GM18951 (cell line): Measurements from ENCODE around the gene CCER1.

Experiments used
- POLR2A ChIP-seq: IDR thresholded peaks from 4 replicates; pipeline ENCODE4 v1.6.1; 2011; ENCODE audit warnings: mild to moderate bottlenecking; ENCODE audit not compliant: insufficient read length, insufficient read depth; ENCODE audit errors: extremely low read depth
- in situ Hi-C: fragments of 300-500 bp; cut with MboI; formaldehyde crosslinking; loops from one replicate; pipeline ENCODE4 v1.12.0; 2022; ENCODE audit warnings: low sequenced_read_pairs, mixed read lengths, inconsistent platforms; ENCODE audit not compliant: unreplicated experiment

Gene CCER1

GRCh38 chr12:90961154-90961553 is 6.2 kb upstream of the CCER1 start:
- TF ChIP-seq POLR2A = no peak
- in situ Hi-C loops = no loop called here

- TF ChIP-seq POLR2A = no peak
- in situ Hi-C loops = no loop called here
Measured at GRCh38 chr12:90959538-90960139, 4.7 kb upstream of the CCER1 start.

GRCh38 chr12:90959032-90959431 is 4.1 kb upstream of the CCER1 start:
- in situ Hi-C loops = no loop called here
- no peak for TF ChIP-seq POLR2A

GRCh38 chr12:90958347-90958746 is 3.4 kb upstream of the CCER1 start:
- TF ChIP-seq POLR2A = no peak
- in situ Hi-C loops = no loop called here

GRCh38 chr12:90954428-90954827 is 548 bp downstream of the CCER1 start:
- in situ Hi-C loops = no loop called here
- TF ChIP-seq POLR2A = no peak

- in situ Hi-C loops = no loop called here
- TF ChIP-seq POLR2A = no peak
Measured at GRCh38 chr12:90953956-90954421, 987 bp downstream of the CCER1 start.

GRCh38 chr12:90951432-90952105 is 3.4 kb downstream of the CCER1 start:
- no peak for TF ChIP-seq POLR2A
- in situ Hi-C loops = no loop called here

- no peak for TF ChIP-seq POLR2A
- in situ Hi-C loops = no loop called here
Measured at GRCh38 chr12:90947869-90948268, 7.1 kb downstream of the CCER1 start.

- in situ Hi-C loops = no loop called here
- no peak for TF ChIP-seq POLR2A
Measured at GRCh38 chr12:90945070-90945649, 9.8 kb downstream of the CCER1 start.

- in situ Hi-C loops = no loop called here
- no peak for TF ChIP-seq POLR2A
Measured at GRCh38 chr12:90943255-90943654, 11.7 kb downstream of the CCER1 start.

- in situ Hi-C loops = no loop called here
Measured at GRCh38 chr12:90940872-90941499, 14.0 kb downstream of the CCER1 start.

GRCh38 chr12:90939382-90939781 is 15.6 kb downstream of the CCER1 start:
- TF ChIP-seq POLR2A = no peak
- in situ Hi-C loops = no loop called here

More at GRCh38 chr12:90940872-90941499, 14.0 kb downstream of the CCER1 start:
- no peak for TF ChIP-seq POLR2A

- no peak for TF ChIP-seq POLR2A
- in situ Hi-C loops = no loop called here
Measured at GRCh38 chr12:90938451-90938850, 16.5 kb downstream of the CCER1 start.
